H9 (cell line): ENCODE measurements around the gene POLQ. TPM values are rescaled to one million over a fixed set of nuclear protein-coding genes. Genes with fewer than 3 reads are reported as not detected.

Experiments
- DNase-seq: peaks from one replicate; pipeline ENCODE4 v3.0.0-alpha.2; 2017
- H2AFZ ChIP-seq: one replicate; pipeline ENCODE4 v1.6.1; 2013; ENCODE audit warnings: mild to moderate bottlenecking, low read length, control low read depth, moderate library complexity
- H2AK5ac ChIP-seq: 2 replicates; pipeline ENCODE4 v1.6.1; 2013; ENCODE audit warnings: low read length, control low read depth, mixed read lengths; ENCODE audit not compliant: insufficient read length
- H2BK120ac ChIP-seq: one replicate; pipeline ENCODE4 v1.6.1; 2013; ENCODE audit warnings: low read depth, mild to moderate bottlenecking, low read length, control low read depth, inconsistent platforms; ENCODE audit not compliant: poor library complexity, severe bottlenecking
- H2BK12ac ChIP-seq: 2 replicates; pipeline ENCODE4 v1.6.1; 2013; ENCODE audit warnings: low read length, control low read depth, mixed read lengths, low read depth; ENCODE audit not compliant: insufficient read length
- H2BK15ac ChIP-seq: 2 replicates; pipeline ENCODE4 v1.6.1; 2013; ENCODE audit warnings: low read depth, low read length, control low read depth
- H2BK20ac ChIP-seq: one replicate; pipeline ENCODE4 v1.6.1; 2013; ENCODE audit warnings: low read depth, mild to moderate bottlenecking, low read length, control low read depth, inconsistent platforms; ENCODE audit not compliant: poor library complexity, severe bottlenecking
- H2BK5ac ChIP-seq: 2 replicates; pipeline ENCODE4 v1.6.1; 2013; ENCODE audit warnings: low read length, control low read depth, mixed read lengths; ENCODE audit not compliant: insufficient read length
- H3K14ac ChIP-seq: 2 replicates; pipeline ENCODE4 v1.6.1; 2013; ENCODE audit warnings: low read length, control low read depth; ENCODE audit not compliant: insufficient read depth
- H3K18ac ChIP-seq: 2 replicates; pipeline ENCODE4 v1.6.1; 2013; ENCODE audit warnings: low read depth, mild to moderate bottlenecking, mixed read lengths, low read length, control low read depth; ENCODE audit not compliant: insufficient read length
- H3K23ac ChIP-seq: 2 replicates; pipeline ENCODE4 v1.6.1; 2013; ENCODE audit warnings: low read length, control low read depth, mixed read lengths, low read depth; ENCODE audit not compliant: insufficient read length
- H3K23me2 ChIP-seq: 2 replicates; pipeline ENCODE4 v1.6.1; 2013; ENCODE audit warnings: low read depth, mild to moderate bottlenecking, mixed read lengths, low read length, control low read depth; ENCODE audit not compliant: insufficient read length, poor library complexity, severe bottlenecking
- H3K27ac ChIP-seq: 2 replicates; pipeline ENCODE4 v1.5.1; 2013; ENCODE audit warnings: low read length, control low read depth, mixed read lengths, low read depth; ENCODE audit not compliant: insufficient read length
- H3K27me3 ChIP-seq: 2 replicates; pipeline ENCODE4 v1.6.1; 2013; ENCODE audit warnings: low read length, control low read depth, inconsistent platforms; ENCODE audit not compliant: insufficient read depth
- H3K4ac ChIP-seq: 2 replicates; pipeline ENCODE4 v1.6.1; 2013; ENCODE audit warnings: low read depth, mild to moderate bottlenecking, control low read depth, inconsistent platforms, low read length, moderate library complexity
- H3K4me1 ChIP-seq: 2 replicates; pipeline ENCODE4 v1.6.1; 2013; ENCODE audit warnings: low read length, control low read depth, inconsistent platforms; ENCODE audit not compliant: insufficient read depth
- H3K4me2 ChIP-seq: 2 replicates; pipeline ENCODE4 v1.6.1; 2013; ENCODE audit warnings: low read length, control low read depth, mixed read lengths; ENCODE audit not compliant: insufficient read length, insufficient read depth
- H3K56ac ChIP-seq: 2 replicates; pipeline ENCODE4 v1.6.1; 2013; ENCODE audit warnings: low read depth, mild to moderate bottlenecking, mixed read lengths, low read length, control low read depth; ENCODE audit not compliant: insufficient read length
- H3K79me1 ChIP-seq: 2 replicates; pipeline ENCODE4 v1.6.1; 2013; ENCODE audit warnings: low read depth, mild to moderate bottlenecking, moderate library complexity, low read length, control low read depth, inconsistent platforms; ENCODE audit not compliant: insufficient read depth, poor library complexity, severe bottlenecking
- H3K79me2 ChIP-seq: 2 replicates; pipeline ENCODE4 v1.6.1; 2013; ENCODE audit warnings: low read length, control low read depth, inconsistent platforms; ENCODE audit not compliant: insufficient read depth
- H3K9ac ChIP-seq: 2 replicates; pipeline ENCODE4 v1.6.1; 2013; ENCODE audit warnings: low read length, control low read depth, mixed read lengths; ENCODE audit not compliant: insufficient read length; ENCODE audit errors: extremely low read depth
- H3K9me3 ChIP-seq: one replicate; pipeline ENCODE4 v1.6.1; 2013; ENCODE audit warnings: low read depth, low read length, inconsistent platforms; ENCODE audit not compliant: control insufficient read depth
- H3T11ph ChIP-seq: one replicate; pipeline ENCODE4 v1.6.1; 2013; ENCODE audit warnings: mild to moderate bottlenecking, low read length, control low read depth, inconsistent platforms
- H4K20me1 ChIP-seq: one replicate; pipeline ENCODE4 v1.6.1; 2013; ENCODE audit not compliant: control insufficient read depth, insufficient read length, insufficient read depth
- H4K5ac ChIP-seq: 2 replicates; pipeline ENCODE4 v1.6.1; 2013; ENCODE audit warnings: low read depth, mild to moderate bottlenecking, mixed read lengths, low read length, control low read depth; ENCODE audit not compliant: insufficient read length
- H4K8ac ChIP-seq: replicated peaks from 2 replicates; pipeline ENCODE4 v1.6.1; 2013; ENCODE audit warnings: low read length, control low read depth, mixed read lengths, low read depth; ENCODE audit not compliant: insufficient read length
- H4K91ac ChIP-seq: 2 replicates; pipeline ENCODE4 v1.6.1; 2013; ENCODE audit warnings: low read depth, mild to moderate bottlenecking, moderate library complexity, mixed read lengths, low read length, control low read depth; ENCODE audit not compliant: insufficient read length
- H3K27ac Mint-ChIP-seq, 3 experiments: 2 replicates in 2 of 3; 3 replicates in 1 of 3; pipeline ENCODE4 v1.8.0; 2020 to 2021; ENCODE audit warnings: mixed read lengths in 3 of 3, mild to moderate bottlenecking in 1 of 3, moderate library complexity in 1 of 3
- H3K27me3 Mint-ChIP-seq: 2 replicates; pipeline ENCODE4 v1.8.0; 2021; ENCODE audit warnings: low read depth, mild to moderate bottlenecking, moderate library complexity, mixed read lengths
- H3K36me3 Mint-ChIP-seq, 3 experiments: 2 replicates in 2 of 3; 3 replicates in 1 of 3; pipeline ENCODE4 v1.8.0; 2020 to 2021; ENCODE audit warnings: low read depth in 3 of 3, mixed read lengths in 3 of 3; ENCODE audit not compliant: insufficient read depth in 1 of 3
- H3K4me1 Mint-ChIP-seq, 2 experiments: 2 replicates each; pipeline ENCODE4 v1.8.0; 2020; ENCODE audit warnings: mixed read lengths in 2 of 2
- H3K4me3 Mint-ChIP-seq, 2 experiments: 2 replicates in 1 of 2; 3 replicates in 1 of 2; pipeline ENCODE4 v1.8.0; 2020 to 2021; ENCODE audit warnings: mild to moderate bottlenecking in 2 of 2, mixed read lengths in 2 of 2, moderate library complexity in 1 of 2
- H3K9me3 Mint-ChIP-seq, 2 experiments: 2 replicates in 1 of 2; 3 replicates in 1 of 2; pipeline ENCODE4 v1.8.0; 2020; ENCODE audit warnings: mild to moderate bottlenecking in 2 of 2, mixed read lengths in 2 of 2, moderate library complexity in 1 of 2
- WGBS: extraction: QIAGEN DNeasy Blood & Tissue Kit; methylation state at CpG from one replicate; pipeline ENCODE4 v1.1.7; 2013; ENCODE audit warnings: missing lambda C conversion rate, low lambda C conversion rate, mixed read lengths; ENCODE audit not compliant: insufficient read length; ENCODE audit errors: extremely low coverage; 5-methylcytosine and 5-hydroxymethylcytosine counted together
- total RNA-seq: library from RNA; stranded (reverse); gene quantifications from 2 replicates; pipeline ENCODE4 v1.2.1, GENCODE V29; 2021
- TF ChIP-seq, protein P1 (sequence below): fragments of 200-600 bp; sonication (generic); conservative IDR thresholded peaks from 3 replicates; pipeline ENCODE4 v1.8.0; 2021; ENCODE audit warnings: antibody characterized with exemption, mild to moderate bottlenecking

POLQ gene
- total RNA-seq, 1 experiment from 2014 or later, result 15.4 TPM

DNA sequence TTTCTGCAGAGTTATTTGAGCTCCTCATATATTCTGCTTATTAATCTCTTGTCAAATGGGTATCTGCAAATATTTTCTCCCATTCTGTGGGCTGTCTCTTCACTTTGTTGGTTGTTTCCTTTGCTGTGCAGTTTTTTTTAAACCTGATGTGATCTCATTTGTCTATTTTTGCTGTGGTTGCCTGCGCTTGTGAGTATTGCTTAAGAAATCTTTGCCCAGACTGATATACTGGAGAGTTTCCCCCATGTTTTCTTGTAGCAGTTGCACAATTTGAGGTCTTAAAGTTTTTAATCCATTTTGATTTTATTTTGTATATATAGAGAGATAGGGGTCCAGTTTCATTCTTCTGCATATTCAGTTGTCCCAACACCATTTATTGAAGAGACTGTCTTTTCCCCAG, 102.3 kb downstream of the POLQ start:
- no peak overlapping the region for H3K4ac ChIP-seq
- no peak overlapping the region for H4K8ac ChIP-seq
- no peak overlapping the region for H2BK20ac ChIP-seq
- H3K56ac ChIP-seq, result no peak overlapping the region
- H3K23ac ChIP-seq, result no peak overlapping the region
- Mint-ChIP-seq H3K27ac (peak overlapping the region in 1 of 3 experiments; percentile 9; a peak in 1 of 7 replicates), H3K4me1 (no peaks in the 10 kb centered on the region), H3K36me3 (peaks cover 27 to 52% (median 51%) of the 10 kb centered on the region in 3 experiments), H3K27me3 (no peaks in the 10 kb centered on the region), H3K4me3 (no peak overlapping the region), H3K9me3 (no peaks in the 10 kb centered on the region)
- H3K79me1 ChIP-seq, result no peaks in the 10 kb centered on the region
- no peak overlapping the region for H4K5ac ChIP-seq
- no peaks in the 10 kb centered on the region for H4K20me1 ChIP-seq
- no peak overlapping the region for H3K14ac ChIP-seq
- no peak overlapping the region for H4K91ac ChIP-seq
- no peaks in the 10 kb centered on the region for H3K79me2 ChIP-seq
- H3K27ac ChIP-seq, result no peak overlapping the region
- no CpG with 5 or more reads among the region's 1 CpG for WGBS
- no peak overlapping the region for H2BK15ac ChIP-seq
- no peak overlapping the region for H3K4me2 ChIP-seq
- H3T11ph ChIP-seq, result no peak overlapping the region
- no peak overlapping the region for H3K18ac ChIP-seq
- no peak overlapping the region for H2AFZ ChIP-seq
- H3K9ac ChIP-seq, result no peak overlapping the region
- H3K9me3 ChIP-seq, result no peaks in the 10 kb centered on the region
- no peak overlapping the region for H2AK5ac ChIP-seq
- no peaks in the 10 kb centered on the region for H3K27me3 ChIP-seq
- no peaks in the 10 kb centered on the region for H3K23me2 ChIP-seq
- no peak overlapping the region for H2BK120ac ChIP-seq
- no peak for DNase-seq
- no peak overlapping the region for H2BK5ac ChIP-seq
- H2BK12ac ChIP-seq, result no peak overlapping the region
- H3K4me1 ChIP-seq, result no peaks in the 10 kb centered on the region
- TF ChIP-seq, protein P1, sequence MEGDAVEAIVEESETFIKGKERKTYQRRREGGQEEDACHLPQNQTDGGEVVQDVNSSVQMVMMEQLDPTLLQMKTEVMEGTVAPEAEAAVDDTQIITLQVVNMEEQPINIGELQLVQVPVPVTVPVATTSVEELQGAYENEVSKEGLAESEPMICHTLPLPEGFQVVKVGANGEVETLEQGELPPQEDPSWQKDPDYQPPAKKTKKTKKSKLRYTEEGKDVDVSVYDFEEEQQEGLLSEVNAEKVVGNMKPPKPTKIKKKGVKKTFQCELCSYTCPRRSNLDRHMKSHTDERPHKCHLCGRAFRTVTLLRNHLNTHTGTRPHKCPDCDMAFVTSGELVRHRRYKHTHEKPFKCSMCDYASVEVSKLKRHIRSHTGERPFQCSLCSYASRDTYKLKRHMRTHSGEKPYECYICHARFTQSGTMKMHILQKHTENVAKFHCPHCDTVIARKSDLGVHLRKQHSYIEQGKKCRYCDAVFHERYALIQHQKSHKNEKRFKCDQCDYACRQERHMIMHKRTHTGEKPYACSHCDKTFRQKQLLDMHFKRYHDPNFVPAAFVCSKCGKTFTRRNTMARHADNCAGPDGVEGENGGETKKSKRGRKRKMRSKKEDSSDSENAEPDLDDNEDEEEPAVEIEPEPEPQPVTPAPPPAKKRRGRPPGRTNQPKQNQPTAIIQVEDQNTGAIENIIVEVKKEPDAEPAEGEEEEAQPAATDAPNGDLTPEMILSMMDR, result no peak
